Measurements from ENCODE around the gene PIP5K1C. TPM values are rescaled to one million over a fixed set of nuclear protein-coding genes. Genes with fewer than 3 reads are reported as not detected.

Gene PIP5K1C
- total RNA-seq, 4 donors from 2014 or later = 25.4 to 91.1 (median 36.4) TPM

GRCh38 chr19:3690551-3691371 is 9.5 kb downstream of the PIP5K1C start:
- 83 to 90% methylated on average over 13 to 31 of the region's 31 CpGs for WGBS, 2 donors (ENCODE audit: low coverage in 1 of 2)
- no peaks in the 10 kb centered on the region for H3K9me3 ChIP-seq
- H3K27me3 ChIP-seq = no peaks in the 10 kb centered on the region
- intact Hi-C loops (cut with DNase I; ENCODE audit: low total_unique reads) (no loop called here), in situ Hi-C loops (cut with MboI; ENCODE audit: low pct_ligation_motif_present in 1 of 4, low pct_unique_long_range_greater_than_20kb in 1 of 4, low sequenced_read_pairs in 3 of 4) (no loop called here)
- H3K4me3 ChIP-seq = no peak overlapping the region
- H3K36me3 ChIP-seq = no peaks in the 10 kb centered on the region
- no peak for TF ChIP-seq EP300 (IDR thresholded peaks at IDR 0.05; ENCODE audit: low read depth)
- TF ChIP-seq POLR2A (IDR thresholded peaks at IDR 0.05) = no peak
- TF ChIP-seq POLR2AphosphoS5 (IDR thresholded peaks at IDR 0.05) = no peak
- TF ChIP-seq, protein P1, sequence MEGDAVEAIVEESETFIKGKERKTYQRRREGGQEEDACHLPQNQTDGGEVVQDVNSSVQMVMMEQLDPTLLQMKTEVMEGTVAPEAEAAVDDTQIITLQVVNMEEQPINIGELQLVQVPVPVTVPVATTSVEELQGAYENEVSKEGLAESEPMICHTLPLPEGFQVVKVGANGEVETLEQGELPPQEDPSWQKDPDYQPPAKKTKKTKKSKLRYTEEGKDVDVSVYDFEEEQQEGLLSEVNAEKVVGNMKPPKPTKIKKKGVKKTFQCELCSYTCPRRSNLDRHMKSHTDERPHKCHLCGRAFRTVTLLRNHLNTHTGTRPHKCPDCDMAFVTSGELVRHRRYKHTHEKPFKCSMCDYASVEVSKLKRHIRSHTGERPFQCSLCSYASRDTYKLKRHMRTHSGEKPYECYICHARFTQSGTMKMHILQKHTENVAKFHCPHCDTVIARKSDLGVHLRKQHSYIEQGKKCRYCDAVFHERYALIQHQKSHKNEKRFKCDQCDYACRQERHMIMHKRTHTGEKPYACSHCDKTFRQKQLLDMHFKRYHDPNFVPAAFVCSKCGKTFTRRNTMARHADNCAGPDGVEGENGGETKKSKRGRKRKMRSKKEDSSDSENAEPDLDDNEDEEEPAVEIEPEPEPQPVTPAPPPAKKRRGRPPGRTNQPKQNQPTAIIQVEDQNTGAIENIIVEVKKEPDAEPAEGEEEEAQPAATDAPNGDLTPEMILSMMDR (IDR thresholded peaks at IDR 0.05) = no peak
- no peak for DNase-seq
- peak overlapping the region in 1 of 4 donors; percentile 78 for H3K27ac ChIP-seq
- peaks cover 14 to 33% (median 22%) of the 10 kb centered on the region in 4 donors for H3K4me1 ChIP-seq

DNA sequence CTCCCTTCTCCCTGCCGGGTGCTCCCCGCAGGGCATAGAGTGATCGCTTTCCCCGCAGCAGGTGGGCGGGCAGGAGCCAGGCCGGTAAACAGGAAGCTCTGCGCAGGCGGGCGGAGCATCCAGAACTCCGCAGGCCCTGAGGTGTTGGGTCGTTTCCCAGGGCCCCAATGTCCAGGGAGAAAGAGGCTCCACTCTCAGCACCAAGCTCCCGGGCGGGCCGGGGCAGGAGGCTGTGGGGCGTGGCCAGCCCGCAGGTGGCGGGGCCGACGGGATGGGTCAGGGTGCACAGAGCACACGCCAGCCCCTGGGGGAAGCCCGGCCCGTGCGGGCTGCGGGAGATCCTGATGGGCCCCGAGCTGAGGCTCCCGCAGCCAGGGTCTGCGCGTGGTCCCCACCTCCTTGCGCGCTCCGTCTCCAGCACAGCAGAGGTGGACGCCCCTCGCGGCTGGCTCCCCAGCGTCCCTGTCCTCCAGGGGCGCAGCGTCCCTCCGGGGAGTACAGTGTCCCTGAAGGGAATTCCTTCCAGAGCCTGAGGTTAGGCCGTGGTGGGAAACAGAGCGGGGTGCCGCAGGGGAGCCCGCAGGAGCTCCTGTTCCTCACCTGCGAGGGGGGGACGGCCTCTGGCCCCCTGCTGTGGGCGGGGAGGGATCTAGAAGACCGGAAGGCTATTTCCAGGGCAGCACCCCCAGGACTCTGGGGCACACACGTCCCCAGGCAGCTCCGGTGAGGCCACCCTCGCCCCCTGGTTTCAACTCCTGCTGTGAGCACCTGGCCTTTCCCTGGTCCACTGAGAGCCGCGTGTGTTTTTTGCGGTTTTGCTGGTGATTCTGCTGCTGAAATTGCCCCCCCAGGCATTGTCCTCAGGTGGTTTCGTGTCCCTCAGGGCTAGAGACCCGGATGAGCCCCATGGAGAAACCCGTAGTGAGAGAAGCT is 12.2 kb downstream of the PIP5K1C start:
- 51% methylated on average over 20 of the region's 55 CpGs; no CpG with 5 or more reads in 1 of the 2 donors for WGBS, 2 donors (ENCODE audit: low coverage in 1 of 2)
- H3K27me3 ChIP-seq = no peaks in the 10 kb centered on the region
- H3K4me3 ChIP-seq = peak overlapping the region in 3 of 4 donors; percentile 18 to 40 (median 25)
- no peaks in the 10 kb centered on the region for H3K9me3 ChIP-seq
- no peaks in the 10 kb centered on the region for H3K36me3 ChIP-seq
- DNase-seq = peak; percentile 54
- peak overlapping the region; percentile 42 to 61 (median 51) for H3K27ac ChIP-seq
- no peak for TF ChIP-seq POLR2AphosphoS5 (IDR thresholded peaks at IDR 0.05)
- TF ChIP-seq, protein P1 (IDR thresholded peaks at IDR 0.05) = no peak
- TF ChIP-seq POLR2A (IDR thresholded peaks at IDR 0.05) = no peak
- TF ChIP-seq EP300 (IDR thresholded peaks at IDR 0.05; ENCODE audit: low read depth) = no peak
- H3K4me1 ChIP-seq = peaks cover 14 to 32% (median 25%) of the 10 kb centered on the region in 4 donors
- in situ Hi-C loops (cut with MboI; ENCODE audit: low pct_ligation_motif_present in 1 of 4, low pct_unique_long_range_greater_than_20kb in 1 of 4, low sequenced_read_pairs in 3 of 4) (no loop called here), intact Hi-C loops (cut with DNase I; ENCODE audit: low total_unique reads) (no loop called here)

DNA sequence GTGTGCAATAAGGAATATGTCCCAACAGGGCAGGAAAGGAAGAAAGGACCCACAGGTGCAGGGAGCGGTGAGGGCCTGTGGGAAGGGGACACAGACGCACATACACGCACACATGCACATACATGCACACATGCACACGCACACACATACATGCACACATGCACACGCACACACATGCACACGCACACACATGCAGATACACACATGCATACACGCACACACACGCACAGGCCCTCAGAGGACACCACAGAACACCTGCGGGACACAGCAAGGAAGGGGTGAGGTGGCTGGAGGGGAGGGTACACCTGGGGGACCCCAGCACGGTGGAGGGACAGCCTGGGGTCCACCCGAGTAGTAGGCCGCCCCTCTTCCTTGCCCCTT is 12.9 kb downstream of the PIP5K1C start:
- Histone ChIP-seq H3K4me1 (peaks cover 14 to 32% (median 26%) of the 10 kb centered on the region in 4 donors), H3K4me3 (peak overlapping the region in 3 of 4 donors; percentile 18 to 40 (median 25)), H3K9me3 (no peaks in the 10 kb centered on the region), H3K27ac (peak overlapping the region; percentile 42 to 61 (median 51)), H3K36me3 (no peaks in the 10 kb centered on the region), H3K27me3 (no peaks in the 10 kb centered on the region)
- TF ChIP-seq POLR2AphosphoS5 (IDR thresholded peaks at IDR 0.05) (no peak), POLR2A (IDR thresholded peaks at IDR 0.05) (no peak)
- TF ChIP-seq, protein P1 (IDR thresholded peaks at IDR 0.05) = no peak
- WGBS, 2 donors (ENCODE audit: low coverage in 1 of 2) = 76 to 92% methylated on average over 4 to 9 of the region's 12 CpGs
- in situ Hi-C loops (cut with MboI; ENCODE audit: low pct_ligation_motif_present in 1 of 4, low pct_unique_long_range_greater_than_20kb in 1 of 4, low sequenced_read_pairs in 3 of 4) (no loop called here), intact Hi-C loops (cut with DNase I; ENCODE audit: low total_unique reads) (no loop called here)
- DNase-seq = no peak
